ENCODE results near the gene ABR.
"Not testable (repeated sequence)": the region's sequence is repeated elsewhere in the genome, so short reads cannot be mapped to it uniquely, and the experiment has no call there.

ABR gene

DNA sequence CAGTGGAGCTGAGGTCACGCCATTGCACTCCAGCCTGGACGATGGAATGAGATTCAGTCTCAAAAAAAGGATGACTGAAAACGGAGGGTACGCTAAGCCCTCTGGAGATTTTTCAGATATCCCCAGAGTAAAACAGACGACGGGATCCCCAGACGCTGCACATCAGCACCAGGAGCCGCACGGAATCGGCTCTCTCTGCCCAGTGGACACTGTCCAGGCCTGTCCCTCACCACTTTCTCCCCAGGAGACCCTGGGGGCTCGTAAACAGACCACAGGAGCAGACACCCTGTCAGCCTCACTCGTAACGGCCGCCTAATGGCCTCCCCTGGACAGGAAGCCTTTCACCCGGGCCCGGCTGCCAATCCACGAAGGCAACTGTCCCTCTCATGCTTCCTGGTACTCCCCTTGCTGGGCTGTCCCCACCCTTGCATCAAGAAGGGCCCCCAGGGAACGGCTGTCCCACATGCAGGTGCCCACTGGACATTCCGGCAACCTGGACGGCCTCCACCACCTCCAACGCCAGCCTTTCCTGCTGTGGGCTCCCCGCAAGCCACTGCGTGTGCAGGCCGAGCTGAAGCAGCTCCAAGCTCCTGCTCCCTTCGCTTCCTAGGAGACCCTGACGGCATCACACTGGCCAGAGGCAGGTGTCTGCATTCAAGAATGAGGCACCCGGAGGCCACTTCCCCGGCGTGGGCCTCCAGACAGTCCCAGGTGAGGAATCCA is 108.5 kb downstream of the ABR start:
- DNase-seq (ENCODE audit: low read depth), result no peak

DNA sequence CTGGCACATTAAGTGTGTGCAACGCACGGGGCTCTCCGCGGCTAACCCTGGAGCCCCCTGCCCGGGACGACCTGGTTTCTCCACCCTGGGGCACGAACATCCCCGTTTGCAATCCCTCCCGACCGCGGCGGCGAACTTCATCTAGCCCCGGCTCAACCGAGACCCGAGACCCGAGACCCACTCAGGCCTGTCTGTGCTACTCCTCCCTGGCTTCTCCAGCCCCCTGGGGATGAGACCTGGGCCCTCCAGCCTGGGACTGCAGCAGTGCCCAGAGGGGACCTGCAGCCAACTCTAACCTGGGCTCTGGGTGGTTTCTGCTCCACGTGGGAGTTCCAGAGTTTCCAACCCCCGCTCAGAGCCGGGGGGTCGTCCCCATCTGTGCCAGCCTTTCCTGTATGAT is 109.4 kb downstream of the ABR start:
- no peak for DNase-seq (ENCODE audit: low read depth)

DNA sequence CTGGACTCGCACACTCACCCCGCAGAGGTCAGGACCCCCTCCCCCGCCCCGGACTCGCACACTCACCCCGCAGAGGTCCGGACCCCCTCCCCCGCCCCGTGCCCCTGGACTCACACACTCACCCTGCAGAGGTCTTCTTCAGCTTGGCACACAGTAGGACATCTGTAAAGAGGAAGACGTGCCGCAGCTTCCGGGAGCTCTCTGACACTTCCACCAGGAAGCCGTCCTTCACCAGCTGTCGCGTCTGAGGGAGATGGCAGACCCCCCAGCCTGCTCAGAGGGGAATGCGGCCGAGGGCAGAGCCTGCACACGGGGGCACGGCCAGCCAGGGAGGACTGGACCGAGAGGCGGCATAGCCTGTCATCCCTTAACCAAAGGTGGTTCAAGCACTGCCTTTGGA is 109.9 kb downstream of the ABR start:
- DNase-seq (ENCODE audit: low read depth), result no peak

DNA sequence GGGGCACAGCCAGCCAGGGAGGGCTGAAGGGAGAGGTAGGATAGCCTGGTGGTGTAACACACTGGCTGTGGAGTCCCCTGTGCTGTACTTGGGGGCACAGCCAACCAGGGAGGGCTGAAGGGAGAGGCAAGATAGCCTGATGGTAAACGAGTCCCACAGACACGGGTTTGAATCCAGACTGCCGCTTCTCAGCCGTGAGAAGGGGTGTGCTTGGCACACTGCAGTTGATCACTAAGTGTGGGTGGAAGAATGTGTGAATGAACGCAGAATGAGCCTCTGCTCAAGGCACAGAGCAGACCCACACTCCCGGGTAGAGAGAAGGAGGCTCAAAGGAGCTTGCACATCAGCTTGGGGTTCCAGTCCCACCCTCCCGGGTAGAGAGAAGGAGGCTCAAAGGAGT is 111.4 kb downstream of the ABR start:
- DNase-seq (ENCODE audit: low read depth), result no peak

DNA sequence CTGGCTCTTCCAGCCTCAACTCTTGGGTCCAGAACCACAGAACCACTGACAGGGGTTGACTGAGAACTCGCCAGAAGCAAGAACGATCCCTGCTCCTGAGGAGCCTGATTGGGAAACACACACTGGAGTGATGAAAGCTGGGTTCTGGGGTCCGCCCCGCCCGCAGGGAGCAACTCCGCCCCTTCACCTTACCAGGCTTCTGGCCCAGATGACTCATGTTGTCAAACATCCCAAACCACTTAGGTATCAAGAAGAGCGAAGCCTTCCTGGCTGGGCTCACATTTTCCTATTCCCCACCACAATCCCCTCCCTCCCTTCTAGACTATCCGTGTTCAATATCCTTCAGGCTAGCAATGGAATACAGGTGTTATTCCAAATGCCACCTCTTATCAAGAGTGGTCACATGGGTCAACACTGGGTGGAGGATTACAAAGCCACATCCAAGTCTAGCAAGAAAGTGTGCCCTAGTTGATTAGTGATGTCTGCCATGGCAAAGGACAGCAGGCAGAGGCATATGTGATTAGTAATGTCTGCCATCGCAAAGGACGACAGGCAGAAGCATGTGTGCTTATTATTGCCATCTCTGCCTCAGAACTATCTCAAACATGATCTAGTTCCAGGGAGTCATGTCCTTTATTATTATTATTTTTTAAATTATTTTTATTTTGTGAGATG is 112.4 kb downstream of the ABR start:
- no peak for DNase-seq (ENCODE audit: low read depth)

DNA sequence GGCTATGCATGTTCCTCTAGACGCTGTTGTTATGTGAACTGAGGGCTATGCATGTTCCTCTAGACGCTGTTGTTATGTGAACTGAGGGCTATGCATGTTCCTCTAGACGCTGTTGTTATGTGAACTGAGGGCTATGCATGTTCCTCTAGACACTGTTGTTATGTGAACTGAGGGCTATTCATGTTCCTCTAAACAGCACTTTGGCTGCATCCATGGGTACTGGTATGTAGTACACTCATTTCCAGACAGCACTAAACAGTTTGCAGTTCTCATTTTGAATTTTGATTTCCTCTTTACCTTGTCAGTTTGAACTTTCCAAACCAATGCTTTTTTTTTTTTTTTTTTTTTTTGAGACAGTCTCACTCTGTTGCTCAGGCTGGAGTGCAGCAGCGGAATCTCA is 114.4 kb downstream of the ABR start:
- not testable (repeated sequence) for DNase-seq (ENCODE audit: low read depth)

DNA sequence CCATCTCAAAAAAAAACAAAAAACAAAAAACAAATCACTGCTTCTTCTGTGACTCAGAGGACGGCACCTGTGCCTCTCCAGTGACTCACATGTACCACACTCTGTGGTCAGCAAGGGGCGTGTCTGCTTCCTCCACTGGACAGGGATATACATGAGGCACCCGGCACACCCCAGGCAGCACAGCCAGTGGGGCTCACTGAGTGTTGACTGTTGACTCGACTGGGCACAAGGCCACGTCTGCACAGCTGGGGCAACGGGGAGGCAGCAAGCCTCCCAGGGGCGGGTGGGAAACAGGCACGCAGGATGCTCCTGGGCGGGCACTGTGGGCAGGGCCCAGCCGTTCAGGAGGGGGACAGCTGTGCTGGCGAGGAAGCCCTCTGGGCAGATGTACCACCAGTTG is 118.8 kb downstream of the ABR start:
- peak; percentile 81 for DNase-seq (ENCODE audit: low read depth)

DNA sequence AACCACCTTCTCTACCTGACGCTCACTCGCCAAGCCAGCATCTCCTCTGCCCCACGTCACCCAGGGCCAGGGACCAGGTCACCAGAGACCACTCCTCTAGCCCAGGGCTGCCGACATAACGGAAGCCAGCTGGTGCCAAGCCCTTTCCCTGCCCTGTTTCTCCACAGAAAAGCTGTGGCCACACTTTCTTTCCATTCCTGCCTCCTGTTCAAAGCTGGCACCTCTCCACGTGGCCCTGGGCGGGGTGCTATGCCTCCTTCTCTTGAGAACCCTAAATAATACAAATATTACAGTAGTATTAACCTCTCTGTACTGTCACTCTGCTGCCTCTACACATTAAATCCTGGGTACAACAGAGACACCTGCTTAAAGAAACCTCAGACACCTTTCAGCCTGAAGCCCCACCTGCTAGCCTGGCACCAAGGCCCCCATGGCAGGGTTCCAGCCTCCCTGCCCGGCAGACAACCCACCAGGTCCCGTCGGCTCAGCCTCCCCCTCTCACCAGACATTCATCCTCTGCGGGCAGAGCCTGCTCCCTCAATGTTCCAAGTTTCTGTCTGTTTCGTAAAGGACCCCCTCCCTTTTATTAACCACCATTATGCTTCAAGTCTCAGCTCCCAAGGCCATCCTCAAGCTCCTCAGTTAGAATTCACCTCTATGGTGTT is 120.5 kb downstream of the ABR start:
- no peak for DNase-seq (ENCODE audit: low read depth)

DNA sequence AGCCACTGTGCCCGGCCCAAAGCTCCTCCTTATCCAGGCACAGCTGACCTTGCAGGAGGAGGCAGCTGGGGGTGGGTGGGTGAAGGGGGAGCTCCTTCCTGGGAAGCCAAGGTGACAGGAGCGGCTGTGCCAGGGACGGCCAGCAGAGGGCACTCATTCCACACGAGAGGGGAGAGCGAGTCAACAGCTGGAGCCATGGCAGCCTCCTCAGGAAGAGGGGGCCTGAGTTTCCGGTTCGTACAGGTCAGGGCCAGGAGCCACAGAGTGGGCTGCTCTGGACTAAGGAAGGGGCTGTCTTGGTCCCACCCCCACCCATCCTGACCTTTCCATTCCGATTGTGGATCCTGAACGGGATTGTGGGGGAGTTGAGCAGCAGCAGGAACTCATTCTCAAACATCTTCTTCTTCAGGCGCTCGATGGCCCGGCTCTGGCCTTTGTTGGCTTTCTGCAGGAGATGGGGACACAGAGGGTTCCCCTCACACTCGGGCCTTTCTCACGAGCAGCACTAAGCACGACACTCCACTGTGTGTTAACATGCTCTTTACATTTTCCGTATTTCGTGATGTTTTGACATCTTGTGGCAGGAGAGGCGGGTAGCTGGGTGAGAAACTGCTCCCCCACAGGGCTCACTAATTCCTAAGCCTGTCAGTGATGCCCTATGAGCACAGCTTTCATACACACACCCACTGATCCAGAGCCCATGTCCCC is 121.2 kb downstream of the ABR start:
- no peak for DNase-seq (ENCODE audit: low read depth)

DNA sequence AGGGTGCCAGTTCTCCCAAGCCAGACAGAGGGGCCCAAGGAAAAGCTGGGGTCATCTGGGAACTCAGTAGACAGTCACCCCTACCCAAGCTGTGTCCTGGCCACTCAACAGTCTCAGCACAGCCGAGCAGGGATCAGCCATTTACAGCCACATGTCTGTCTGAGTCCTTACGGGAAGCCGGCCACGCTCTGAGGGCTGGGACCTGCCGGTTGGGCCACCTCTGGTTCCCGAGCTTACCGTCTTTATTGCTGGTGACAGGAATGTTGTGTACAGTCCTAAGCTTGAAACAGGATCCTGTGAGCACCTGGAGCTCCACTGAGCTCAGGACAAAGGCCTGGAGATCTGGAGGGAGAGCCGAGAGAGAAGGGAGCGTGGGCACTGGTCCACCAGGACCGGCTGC is 123.0 kb downstream of the ABR start:
- DNase-seq (ENCODE audit: low read depth), result no peak

DNA sequence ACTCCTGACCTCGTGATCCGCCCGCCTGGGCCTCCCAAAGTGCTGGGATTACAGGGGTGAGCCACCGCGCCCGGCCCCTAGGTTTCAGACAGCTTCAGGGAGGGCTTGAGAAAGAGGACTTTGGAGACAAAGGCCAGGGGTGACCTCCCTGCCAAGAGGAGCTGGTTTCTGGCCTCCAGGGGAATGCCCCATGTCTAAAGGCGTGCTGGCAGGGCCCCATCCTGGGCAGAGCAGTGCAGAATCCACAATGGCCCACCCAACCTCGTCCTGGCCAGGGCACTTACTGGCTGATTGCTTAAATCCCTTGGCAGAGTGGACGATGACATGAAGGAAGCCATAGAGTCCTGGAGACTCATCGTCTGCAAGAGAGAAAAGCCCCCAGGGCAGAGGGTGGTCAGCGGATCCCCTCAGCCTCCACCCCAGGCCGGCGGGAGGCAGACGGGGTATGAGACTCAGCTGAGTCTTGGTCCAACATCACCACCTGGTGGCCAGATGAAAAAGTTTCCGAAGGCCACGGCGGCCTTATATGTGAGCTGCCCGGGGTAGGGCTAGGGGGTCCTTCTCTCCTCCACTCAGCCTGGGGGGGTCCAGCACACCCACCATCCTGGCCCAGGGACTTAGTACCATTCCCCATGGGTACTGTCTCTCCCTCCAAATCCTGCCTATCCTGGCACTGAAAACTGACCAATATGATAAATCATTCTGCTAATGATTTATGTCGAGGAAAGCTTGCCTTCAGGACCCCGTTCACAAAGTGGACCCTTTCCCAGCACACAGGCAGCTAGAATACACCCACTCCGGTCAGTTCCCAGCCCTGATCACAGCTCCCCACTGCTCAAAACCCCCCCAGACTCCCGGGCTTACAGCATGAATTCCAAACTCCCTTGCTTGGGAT is 123.8 kb downstream of the ABR start:
- DNase-seq (ENCODE audit: low read depth), result no peak

DNA sequence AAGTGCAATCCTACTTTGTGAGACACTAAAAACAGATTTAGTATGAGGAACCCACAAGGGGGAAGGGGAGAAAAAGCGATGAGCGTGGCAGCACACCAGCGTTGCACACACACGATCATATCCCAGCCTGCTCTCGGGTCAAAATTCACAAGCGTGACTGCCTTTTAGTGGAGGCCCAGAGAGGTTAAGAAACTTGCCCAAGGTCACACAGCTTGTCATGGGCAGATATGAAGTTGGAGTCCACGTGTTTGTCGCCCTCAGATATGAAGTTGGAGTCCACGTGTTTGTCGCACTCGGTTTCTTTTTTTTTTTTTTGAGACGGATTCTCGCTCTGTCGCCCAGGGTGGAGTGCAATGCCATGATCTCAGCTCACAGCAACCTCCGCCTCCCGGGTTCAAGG is 124.5 kb downstream of the ABR start:
- no peak for DNase-seq (ENCODE audit: low read depth)

DNA sequence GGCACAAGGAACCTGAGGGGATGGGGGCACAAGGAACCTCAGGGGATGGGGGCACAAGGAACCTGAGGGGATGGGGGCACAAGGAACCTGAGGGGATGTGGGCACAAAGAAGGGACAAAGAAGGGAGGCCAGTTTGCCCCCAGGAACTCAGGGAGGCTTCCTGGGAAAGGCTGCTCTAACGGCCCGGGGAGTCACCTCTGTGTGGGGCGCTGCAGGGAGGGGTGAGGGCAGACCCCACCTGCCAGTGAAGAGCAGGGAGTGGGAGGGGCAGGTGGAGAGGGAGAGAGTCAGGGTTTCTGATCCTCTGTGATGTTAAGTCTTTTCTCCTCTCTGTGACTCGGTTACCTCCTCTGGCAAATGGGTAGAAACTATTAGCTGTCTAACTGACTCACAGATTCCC is 125.1 kb downstream of the ABR start:
- DNase-seq (ENCODE audit: low read depth), result no peak

DNA sequence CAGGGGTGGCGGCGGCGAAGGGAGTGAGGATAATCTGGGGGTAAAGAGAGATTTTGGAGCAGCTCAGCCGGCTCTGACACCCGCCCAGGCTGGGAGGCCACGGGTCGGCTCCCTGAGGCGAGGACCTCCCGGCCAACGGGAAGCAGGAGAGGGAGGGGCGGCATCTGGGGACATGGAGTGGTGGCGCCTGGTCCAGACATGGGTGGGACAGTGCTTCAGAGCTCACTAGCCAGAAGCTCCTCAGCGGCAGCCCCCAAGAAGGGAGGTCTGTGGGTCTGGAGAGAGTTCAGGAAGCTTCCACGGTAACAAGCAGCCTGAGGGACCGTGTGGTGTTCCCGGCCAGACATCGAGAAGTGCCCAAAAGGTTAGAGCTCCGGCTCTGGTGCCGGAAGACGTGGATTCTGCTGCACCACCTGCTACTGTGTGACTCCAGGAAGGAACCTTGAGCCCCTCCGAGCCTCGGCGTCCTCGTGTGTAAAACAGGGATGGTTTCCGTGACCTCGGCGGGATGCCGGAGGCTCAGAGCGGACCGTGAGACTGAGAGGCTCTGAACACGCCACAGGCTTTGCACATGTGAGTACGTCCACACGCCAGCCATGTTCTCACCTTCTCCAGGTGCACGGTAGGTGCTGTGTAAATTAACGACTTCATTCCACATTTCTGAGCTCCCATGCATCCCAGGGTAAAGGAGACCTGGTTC is 126.0 kb downstream of the ABR start:
- DNase-seq (ENCODE audit: low read depth), result no peak

DNA sequence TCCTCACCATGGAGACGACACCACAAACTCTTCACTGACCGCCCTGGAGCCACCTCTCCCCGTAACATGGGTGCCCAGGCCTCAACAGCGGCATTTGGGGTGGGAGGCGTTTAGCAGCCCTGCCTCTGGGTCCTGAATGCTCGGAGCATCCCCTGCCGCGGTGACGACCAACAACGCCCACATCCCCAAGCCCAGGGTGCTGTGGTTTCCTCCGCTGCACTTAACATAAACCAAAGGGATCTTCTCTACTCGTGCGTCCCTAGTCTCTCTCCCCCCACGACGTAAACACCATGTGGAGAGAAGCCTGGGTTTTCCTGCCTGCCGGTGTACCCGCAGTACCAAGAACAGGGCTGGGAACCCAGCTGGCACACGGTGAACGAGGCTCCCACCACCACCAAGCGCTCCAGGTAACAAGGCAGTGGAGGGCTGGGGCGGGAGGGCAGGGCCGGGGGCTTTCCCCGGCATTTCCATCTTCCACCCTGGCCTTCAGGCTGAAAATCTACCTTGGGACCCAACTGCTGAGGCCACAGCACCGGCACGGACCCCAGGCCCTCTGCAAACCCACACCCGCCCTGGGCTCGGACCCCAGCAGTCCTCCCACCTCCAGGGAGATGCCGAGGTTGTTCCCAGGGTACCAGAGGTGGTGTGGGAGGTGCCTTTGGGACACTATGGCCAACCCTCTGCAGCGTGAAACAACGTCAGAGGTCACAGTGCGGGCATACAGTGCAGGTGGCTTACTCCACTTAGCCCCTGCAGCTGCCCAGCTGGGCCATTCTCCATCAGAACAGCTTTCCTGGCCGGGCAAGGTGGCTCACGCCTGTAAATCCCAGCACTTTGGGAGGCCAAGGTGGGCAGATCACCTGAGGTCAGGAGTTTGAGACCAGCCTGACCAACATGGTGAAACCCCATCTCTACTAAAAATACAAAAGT is 128.5 kb downstream of the ABR start:
- no peak for DNase-seq (ENCODE audit: low read depth)

DNA sequence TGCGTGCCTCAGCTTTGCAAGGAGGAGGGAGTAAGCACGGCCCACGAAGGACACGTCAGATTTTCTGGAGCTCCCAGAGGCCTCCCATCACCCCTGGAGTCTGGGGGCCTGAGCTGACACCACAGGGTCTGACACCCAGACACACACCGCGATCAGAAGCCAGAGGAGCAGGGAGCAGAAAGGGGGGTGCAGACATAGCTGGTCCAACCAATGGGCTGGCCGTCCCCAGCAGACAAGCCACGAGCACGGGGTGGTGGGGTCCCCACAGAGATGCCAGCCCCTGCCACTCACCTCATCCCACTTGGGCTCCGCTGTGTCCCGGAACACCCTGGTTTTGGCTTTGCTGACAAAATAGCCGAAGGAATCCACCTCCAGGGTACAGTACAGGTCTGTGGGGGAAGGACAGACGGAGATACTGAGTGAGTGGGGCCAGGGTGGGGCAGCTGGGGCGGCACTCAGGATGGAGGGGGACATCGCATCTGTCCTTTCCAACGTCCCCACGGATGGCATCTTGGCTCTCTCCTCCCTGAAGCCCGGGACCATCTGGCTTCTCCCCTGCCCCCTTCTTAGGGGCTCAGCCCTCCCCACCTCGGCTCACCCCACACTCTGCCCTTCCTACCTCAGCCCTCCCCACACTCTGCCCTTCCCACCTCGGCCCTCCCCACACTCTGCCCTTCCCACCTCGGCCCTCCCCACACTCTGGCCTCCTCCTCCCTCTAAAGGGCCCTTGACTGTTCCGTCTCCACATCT is 129.4 kb downstream of the ABR start:
- DNase-seq (ENCODE audit: low read depth), result no peak

DNA sequence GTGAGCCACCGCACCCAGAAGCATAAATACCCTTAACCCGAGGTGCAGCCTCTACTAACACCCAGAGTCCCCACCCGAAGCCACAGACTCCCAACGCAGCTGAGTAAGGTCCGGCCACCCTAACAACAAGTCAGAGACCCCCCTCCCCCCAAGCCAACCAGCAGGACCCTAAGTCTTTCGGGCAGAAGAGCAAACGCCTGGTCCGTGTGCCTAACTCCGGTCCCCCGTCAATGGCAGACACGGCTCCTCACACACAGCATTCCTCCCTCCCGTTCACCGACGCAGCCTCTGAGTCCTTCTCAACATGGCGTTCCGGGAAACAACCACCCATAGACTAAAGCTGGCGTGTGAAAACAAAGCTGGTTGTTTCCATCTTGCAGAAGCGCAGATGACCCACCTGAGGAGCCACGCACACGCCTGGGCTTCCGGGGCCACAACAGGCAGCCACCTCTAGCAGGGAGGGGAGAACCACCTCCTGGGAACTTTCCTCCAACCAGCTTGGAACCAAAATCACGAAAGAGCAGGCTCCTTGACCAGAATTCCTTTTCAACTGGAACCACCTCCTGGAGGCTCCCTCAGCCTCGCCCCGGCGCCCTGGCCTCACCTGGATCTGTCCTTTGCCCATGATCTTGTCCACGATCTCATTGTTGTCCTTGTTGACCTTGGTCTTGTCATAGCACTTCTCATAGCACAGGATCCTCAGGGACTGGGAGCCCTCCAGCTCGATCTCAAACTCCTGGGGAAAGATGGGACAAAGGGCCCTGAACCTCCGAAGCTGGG is 130.1 kb downstream of the ABR start:
- DNase-seq (ENCODE audit: low read depth), result no peak

DNA sequence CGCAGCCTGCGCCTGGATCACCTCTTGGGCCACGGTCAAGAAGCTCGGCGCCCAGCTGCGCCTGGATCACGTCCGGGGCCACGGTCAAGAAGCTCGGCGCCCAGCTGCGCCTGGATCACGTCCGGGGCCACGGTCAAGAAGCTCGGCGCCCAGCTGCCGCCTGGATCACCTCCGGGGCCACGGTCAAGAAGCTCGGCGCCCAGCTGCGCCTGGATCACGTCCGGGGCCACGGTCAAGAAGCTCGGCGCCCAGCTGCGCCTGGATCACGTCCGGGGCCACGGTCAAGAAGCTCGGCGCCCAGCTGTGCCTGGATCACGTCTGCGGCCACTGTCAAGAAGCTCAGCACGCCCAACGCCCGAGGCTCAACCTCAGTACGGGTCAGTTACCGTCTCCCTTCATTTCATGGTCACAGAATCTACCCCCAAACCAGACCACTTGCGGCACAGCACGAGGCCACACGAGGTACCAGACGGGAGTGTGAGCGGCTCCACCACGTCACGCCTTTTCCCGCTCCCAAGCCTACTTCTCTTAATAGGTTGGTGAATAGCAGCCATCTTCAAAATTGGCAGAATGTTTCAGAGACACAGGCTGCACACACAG is 131.2 kb downstream of the ABR start:
- not testable (repeated sequence) for DNase-seq (ENCODE audit: low read depth)

Data from HS-27A (cell line).